Articular chondrocyte of knee joint (primary cell): ENCODE measurements around the gene EMILIN2. TPM values are rescaled to one million over a fixed set of nuclear protein-coding genes. Genes with fewer than 3 reads are reported as not detected.

ENCODE experiments used
- total RNA-seq: library from RNA; depleted of rRNA; stranded (reverse); fragments of >200 nt; gene quantifications from 2 replicates; pipeline ENCODE4 v1.2.3, GENCODE V29; 2012

Gene EMILIN2
- total RNA-seq: 2.5 and 6.4 TPM in 2 replicates

GRCh38 chr18:2846636-2847316 lies at the start of gene EMILIN2:
TSS of gene EMILIN2 (plus strand) at chr18:2847006. CDS start at chr18:2847189, 183 bp downstream.

Other genes starting within 250 kb of the EMILIN2 start
- 70.4 and 90.9 TPM in 2 replicates for gene SMCHD1, start 191.3 kb upstream of the EMILIN2 start, total RNA-seq
- 55.8 and 57.4 TPM in 2 replicates for gene LPIN2, start 166.1 kb downstream of the EMILIN2 start, total RNA-seq